Adrenal gland (tissue), 5 donors: Measurements from ENCODE around the gene ARRB2.

Experiments
- CTCF ChIP-seq, 6 experiments: fragments of 450-650 bp in 4 of 6; fragments of 200-600 bp in 2 of 6; sonication (generic) in 1 of 6; IDR thresholded peaks; 1 replicate in 5 of 6; 2 replicates in 1 of 6; pipeline versions ENCODE4 v1.5.1 to v1.8.0; 2016 to 2021; ENCODE audit warnings: antibody characterized with exemption in 6 of 6, mild to moderate bottlenecking in 2 of 6, moderate library complexity in 1 of 6
- POLR2A ChIP-seq, 2 donors: fragments of 450-650 bp; IDR thresholded peaks; one replicate each; pipeline ENCODE4 v1.6.1; 2017; ENCODE audit warnings: antibody characterized with exemption in 2 of 2, mild to moderate bottlenecking in 2 of 2, moderate library complexity in 1 of 2
- donor health status: DM: no; HTN: no; CAD: no.

GRCh38 chr17:4710693-4711634 is 532 bp downstream of the ARRB2 start:
- no peak for TF ChIP-seq CTCF (IDR thresholded peaks at IDR 0.05)
- no peak for TF ChIP-seq POLR2A (IDR thresholded peaks at IDR 0.05)
